Stimulated activated memory B cell treated with anti-CD40 and anti-IgM and Interleukin-4, amounts not matched to agents 10 μg/mL and 1 μg/mL and 100 μg/mL, for 72 hours (primary cell): ENCODE measurements around the gene HSBP1L1.
"Not testable (repeated sequence)": the region's sequence is repeated elsewhere in the genome, so short reads cannot be mapped to it uniquely, and the experiment has no call there.

Experiments used
- ATAC-seq: fragments of 150-1000 bp; cut with Tn5 transposase; 2 replicates; pipeline ENCODE4 v1.10.0; 2021
- H3K27ac Mint-ChIP-seq: one replicate; pipeline ENCODE4 v1.8.0; 2022; ENCODE audit warnings: mild to moderate bottlenecking, mixed read lengths
- H3K27me3 Mint-ChIP-seq: one replicate; pipeline ENCODE4 v1.8.0; 2022; ENCODE audit warnings: mixed read lengths
- H3K36me3 Mint-ChIP-seq: one replicate; pipeline ENCODE4 v1.8.0; 2022; ENCODE audit warnings: mixed read lengths
- H3K4me1 Mint-ChIP-seq: one replicate; pipeline ENCODE4 v1.8.0; 2022; ENCODE audit warnings: mixed read lengths
- H3K4me3 Mint-ChIP-seq: one replicate; pipeline ENCODE4 v1.8.0; 2022; ENCODE audit warnings: mild to moderate bottlenecking, moderate library complexity, mixed read lengths
- H3K9me3 Mint-ChIP-seq: one replicate; pipeline ENCODE4 v1.8.0; 2022; ENCODE audit warnings: mixed read lengths

Gene HSBP1L1

GRCh38 chr18:80004600-80005342, 40.3 kb downstream of the HSBP1L1 start:
- H3K4me1 Mint-ChIP-seq, result peaks cover 10% of the 10 kb centered on the region
- peak; percentile 62 for ATAC-seq
- H3K27ac Mint-ChIP-seq, result peak overlapping the region; percentile 59
- H3K9me3 Mint-ChIP-seq, result peaks cover 26% of the 10 kb centered on the region
- H3K4me3 Mint-ChIP-seq, result no peak overlapping the region
- H3K27me3 Mint-ChIP-seq, result no peaks in the 10 kb centered on the region
- H3K36me3 Mint-ChIP-seq, result peaks cover 24% of the 10 kb centered on the region

GRCh38 chr18:80006724-80007123, 42.3 kb downstream of the HSBP1L1 start:
- H3K4me1 Mint-ChIP-seq, result peaks cover 10% of the 10 kb centered on the region
- no peak for ATAC-seq
- no peak overlapping the region for H3K27ac Mint-ChIP-seq
- H3K9me3 Mint-ChIP-seq, result peaks cover 23% of the 10 kb centered on the region
- no peaks in the 10 kb centered on the region for H3K27me3 Mint-ChIP-seq
- H3K36me3 Mint-ChIP-seq, result peaks cover 23% of the 10 kb centered on the region
- no peak overlapping the region for H3K4me3 Mint-ChIP-seq

- H3K9me3 Mint-ChIP-seq, result peaks cover 28% of the 10 kb centered on the region
- H3K27ac Mint-ChIP-seq, result no peak overlapping the region
- H3K27me3 Mint-ChIP-seq, result no peaks in the 10 kb centered on the region
- H3K4me1 Mint-ChIP-seq, result peaks cover 4% of the 10 kb centered on the region
- no peak overlapping the region for H3K4me3 Mint-ChIP-seq
- peaks cover 28% of the 10 kb centered on the region for H3K36me3 Mint-ChIP-seq
- no peak for ATAC-seq
These were observed 45.5 kb downstream of the HSBP1L1 start for GRCh38 chr18:80009661-80010550.

GRCh38 chr18:80010551-80010906, 46.1 kb downstream of the HSBP1L1 start:
- H3K36me3 Mint-ChIP-seq, result peaks cover 28% of the 10 kb centered on the region

GRCh38 chr18:80011496-80012137, 47.2 kb downstream of the HSBP1L1 start:
- H3K4me3 Mint-ChIP-seq, H3K4me1 Mint-ChIP-seq, H3K27ac Mint-ChIP-seq, ATAC-seq, H3K27me3 Mint-ChIP-seq: not testable (repeated sequence)
- Mint-ChIP-seq H3K36me3 (peaks cover 28% of the 10 kb centered on the region), H3K9me3 (peaks cover 25% of the 10 kb centered on the region)

More at GRCh38 chr18:80010551-80010906, 46.1 kb downstream of the HSBP1L1 start:
- no peak overlapping the region for H3K27ac Mint-ChIP-seq
- ATAC-seq, result no peak
- peaks cover 28% of the 10 kb centered on the region for H3K9me3 Mint-ChIP-seq
- no peaks in the 10 kb centered on the region for H3K4me1 Mint-ChIP-seq
- no peaks in the 10 kb centered on the region for H3K27me3 Mint-ChIP-seq
- no peak overlapping the region for H3K4me3 Mint-ChIP-seq

- ATAC-seq, result no peak
- no peaks in the 10 kb centered on the region for H3K27me3 Mint-ChIP-seq
- H3K4me3 Mint-ChIP-seq, result no peak overlapping the region
- peaks cover 28% of the 10 kb centered on the region for H3K36me3 Mint-ChIP-seq
- H3K27ac Mint-ChIP-seq, result no peak overlapping the region
- no peaks in the 10 kb centered on the region for H3K4me1 Mint-ChIP-seq
- peaks cover 19% of the 10 kb centered on the region for H3K9me3 Mint-ChIP-seq
These were observed 48.3 kb downstream of the HSBP1L1 start for GRCh38 chr18:80012714-80013113.
